GM12878 (cell line): ENCODE data around the gene EOLA1.

ENCODE experiments used
- CTCF ChIP-seq, 3 experiments: IDR thresholded peaks in 2 of 3; conservative IDR thresholded peaks in 1 of 3; 2 replicates each; pipeline ENCODE4 v1.5.1; 2011; ENCODE audit warnings: low read depth in 3 of 3, low read length in 3 of 3, mild to moderate bottlenecking in 3 of 3, control low read depth in 2 of 3, moderate library complexity in 2 of 3, inconsistent platforms in 1 of 3, mixed read lengths in 1 of 3; ENCODE audit not compliant: control insufficient read depth in 2 of 3, insufficient read depth in 1 of 3; ENCODE audit errors: extremely low read depth in 1 of 3
- NFYB ChIP-seq: IDR thresholded peaks from 2 replicates; pipeline ENCODE4 v1.6.1; 2011; ENCODE audit warnings: low read depth, mild to moderate bottlenecking, low read length, improper control_type of control experiment, moderate library complexity; ENCODE audit not compliant: insufficient read depth
- PAX8 ChIP-seq: fragments of 450-650 bp; IDR thresholded peaks from 2 replicates; pipeline ENCODE4 v1.6.1; 2017; ENCODE audit warnings: mild to moderate bottlenecking, moderate library complexity
- RELA ChIP-seq: fragments of 450-650 bp; IDR thresholded peaks from 2 replicates; pipeline ENCODE4 v1.8.0; 2014; ENCODE audit warnings: borderline replicate concordance; ENCODE audit not compliant: partially characterized antibody
- TAF1 ChIP-seq: IDR thresholded peaks from 2 replicates; pipeline ENCODE4 v1.6.1; 2011; ENCODE audit warnings: mild to moderate bottlenecking, low read depth, low read length, borderline replicate concordance
- TCF12 ChIP-seq: IDR thresholded peaks from 2 replicates; pipeline ENCODE4 v1.6.1; 2011; ENCODE audit warnings: low read depth, mild to moderate bottlenecking, low read length
- ZBTB33 ChIP-seq: fragments of 450-650 bp; IDR thresholded peaks from 2 replicates; pipeline ENCODE4 v1.6.1; 2017; ENCODE audit warnings: mild to moderate bottlenecking

- TF ChIP-seq ZBTB33 = no peak
- TF ChIP-seq PAX8 = no peak
- TF ChIP-seq TAF1 = no peak
- no peak for TF ChIP-seq NFYB
- no peak for TF ChIP-seq TCF12
- TF ChIP-seq CTCF (IDR thresholded peaks at IDR 0.05 in 2 of 3, conservative IDR thresholded peaks at IDR 0.05 in 1 of 3; ENCODE audit: control insufficient read depth in 2 of 3, extremely low read depth in 1 of 3, insufficient read depth in 1 of 3, low read depth in 3 of 3, low read length in 3 of 3) = no peak
- TF ChIP-seq RELA = no peak
Observed at GRCh38 chrX:149494844-149495565, 45.8 kb upstream of the EOLA1 start.
